ENCODE measurements around the gene CD79A.

DNA sequence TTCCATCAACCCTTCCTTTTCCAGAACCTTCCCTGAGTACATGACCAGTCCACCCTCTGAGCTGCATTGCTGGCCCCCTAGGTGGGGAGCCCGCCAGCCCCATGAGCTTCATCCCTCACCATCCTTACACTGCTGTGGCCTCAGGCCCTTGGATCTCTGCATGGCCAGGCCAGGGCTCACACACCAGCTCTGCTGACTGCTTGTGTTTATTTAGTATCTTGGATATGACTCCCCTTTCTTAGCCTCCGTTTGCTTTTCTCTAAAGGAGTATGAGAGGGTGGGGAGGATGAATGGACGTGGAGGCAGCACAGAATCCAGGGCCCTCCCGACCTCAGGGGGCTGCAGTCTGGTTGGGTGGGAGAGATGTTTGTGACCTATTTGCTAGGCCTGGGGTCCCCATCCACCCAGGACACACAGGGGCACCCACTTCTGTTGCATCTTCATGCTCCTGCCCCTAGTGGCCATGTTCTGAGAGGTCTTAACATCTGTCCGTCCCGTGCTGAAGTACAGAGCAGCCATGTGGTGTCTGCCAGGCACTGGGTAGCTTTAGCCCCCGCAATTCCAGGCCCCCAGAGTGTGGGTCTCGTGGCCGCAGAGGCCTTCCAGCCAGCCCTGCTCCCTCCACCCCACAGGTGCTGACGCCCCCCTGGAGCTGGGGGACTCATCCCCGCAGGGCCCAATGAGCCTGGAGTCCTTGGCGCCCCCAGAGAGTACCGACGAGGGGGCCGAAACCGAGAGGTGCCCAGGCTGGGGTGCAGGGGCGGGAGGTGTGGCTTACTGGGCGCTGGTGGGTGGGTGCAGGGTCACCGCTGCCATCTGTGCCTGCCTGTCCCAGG, 18.9 kb downstream of the CD79A start:
- no peak for TF ChIP-seq EP300 (IDR thresholded peaks at IDR 0.05)
- TF ChIP-seq, protein P1, sequence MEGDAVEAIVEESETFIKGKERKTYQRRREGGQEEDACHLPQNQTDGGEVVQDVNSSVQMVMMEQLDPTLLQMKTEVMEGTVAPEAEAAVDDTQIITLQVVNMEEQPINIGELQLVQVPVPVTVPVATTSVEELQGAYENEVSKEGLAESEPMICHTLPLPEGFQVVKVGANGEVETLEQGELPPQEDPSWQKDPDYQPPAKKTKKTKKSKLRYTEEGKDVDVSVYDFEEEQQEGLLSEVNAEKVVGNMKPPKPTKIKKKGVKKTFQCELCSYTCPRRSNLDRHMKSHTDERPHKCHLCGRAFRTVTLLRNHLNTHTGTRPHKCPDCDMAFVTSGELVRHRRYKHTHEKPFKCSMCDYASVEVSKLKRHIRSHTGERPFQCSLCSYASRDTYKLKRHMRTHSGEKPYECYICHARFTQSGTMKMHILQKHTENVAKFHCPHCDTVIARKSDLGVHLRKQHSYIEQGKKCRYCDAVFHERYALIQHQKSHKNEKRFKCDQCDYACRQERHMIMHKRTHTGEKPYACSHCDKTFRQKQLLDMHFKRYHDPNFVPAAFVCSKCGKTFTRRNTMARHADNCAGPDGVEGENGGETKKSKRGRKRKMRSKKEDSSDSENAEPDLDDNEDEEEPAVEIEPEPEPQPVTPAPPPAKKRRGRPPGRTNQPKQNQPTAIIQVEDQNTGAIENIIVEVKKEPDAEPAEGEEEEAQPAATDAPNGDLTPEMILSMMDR (IDR thresholded peaks at IDR 0.05), result no peak
